GM23338 (cell line): Measurements from ENCODE around the gene SHISAL1.

Experiments
- CREB1 ChIP-seq: fragments of 250-450 bp; sonication (Bioruptor Pico); IDR thresholded peaks from 2 replicates; pipeline ENCODE4 v1.5.0; 2020; ENCODE audit warnings: low read depth, mild to moderate bottlenecking, moderate library complexity
- ETS1 ChIP-seq: IDR thresholded peaks from 2 replicates; pipeline ENCODE4 v1.6.1; 2016; ENCODE audit warnings: antibody characterized with exemption
- EZH2 ChIP-seq: fragments of 200-600 bp; sonication (generic); IDR thresholded peaks from one replicate; pipeline ENCODE4 v1.8.0; 2017; ENCODE audit warnings: antibody characterized with exemption, mild to moderate bottlenecking, low read depth; ENCODE audit not compliant: unreplicated experiment
- EZH2phosphoT487 ChIP-seq: fragments of 200-600 bp; sonication (generic); IDR thresholded peaks from one replicate; pipeline ENCODE4 v1.8.1; 2018; ENCODE audit warnings: antibody characterized with exemption; ENCODE audit not compliant: unreplicated experiment
- JUNB ChIP-seq: IDR thresholded peaks from one replicate; pipeline ENCODE4 v1.6.1; 2016; ENCODE audit warnings: antibody characterized with exemption; ENCODE audit not compliant: unreplicated experiment
- NANOG ChIP-seq: IDR thresholded peaks from 2 replicates; pipeline ENCODE4 v1.6.1; 2016; ENCODE audit warnings: antibody characterized with exemption, borderline replicate concordance
- POLR2AphosphoS5 ChIP-seq: IDR thresholded peaks from 2 replicates; pipeline ENCODE4 v1.6.1; 2016; ENCODE audit warnings: antibody characterized with exemption, low read depth
- REST ChIP-seq: IDR thresholded peaks from one replicate; pipeline ENCODE4 v1.6.1; 2018; ENCODE audit warnings: antibody characterized with exemption; ENCODE audit not compliant: unreplicated experiment
- STAT1 ChIP-seq: IDR thresholded peaks from one replicate; pipeline ENCODE4 v1.6.1; 2016; ENCODE audit warnings: antibody characterized with exemption; ENCODE audit not compliant: unreplicated experiment
- ZNF114 ChIP-seq: fragments of 250-450 bp; sonication (Bioruptor Pico); IDR thresholded peaks from 2 replicates; pipeline ENCODE4 v1.5.0; 2020; ENCODE audit warnings: mild to moderate bottlenecking, moderate library complexity
- ZNF331 ChIP-seq: fragments of 250-450 bp; sonication (Bioruptor Pico); IDR thresholded peaks from 2 replicates; pipeline ENCODE4 v1.5.0; 2020; ENCODE audit warnings: low read depth, mild to moderate bottlenecking, moderate library complexity
- TF ChIP-seq, protein P1 (sequence below), 2 experiments: fragments of 200-600 bp in 1 of 2; sonication (generic) in 1 of 2; conservative IDR thresholded peaks; 2 replicates each; pipeline versions ENCODE4 v1.5.1 to v1.6.1; 2016 to 2017; ENCODE audit warnings: antibody characterized with exemption in 2 of 2, low read depth in 2 of 2, mild to moderate bottlenecking in 2 of 2, moderate library complexity in 1 of 2
- TF ChIP-seq, protein P2 (sequence below): fragments of 250-450 bp; sonication (Bioruptor Pico); IDR thresholded peaks from 2 replicates; pipeline ENCODE4 v1.5.0; 2020; ENCODE audit warnings: mild to moderate bottlenecking, moderate library complexity

DNA sequence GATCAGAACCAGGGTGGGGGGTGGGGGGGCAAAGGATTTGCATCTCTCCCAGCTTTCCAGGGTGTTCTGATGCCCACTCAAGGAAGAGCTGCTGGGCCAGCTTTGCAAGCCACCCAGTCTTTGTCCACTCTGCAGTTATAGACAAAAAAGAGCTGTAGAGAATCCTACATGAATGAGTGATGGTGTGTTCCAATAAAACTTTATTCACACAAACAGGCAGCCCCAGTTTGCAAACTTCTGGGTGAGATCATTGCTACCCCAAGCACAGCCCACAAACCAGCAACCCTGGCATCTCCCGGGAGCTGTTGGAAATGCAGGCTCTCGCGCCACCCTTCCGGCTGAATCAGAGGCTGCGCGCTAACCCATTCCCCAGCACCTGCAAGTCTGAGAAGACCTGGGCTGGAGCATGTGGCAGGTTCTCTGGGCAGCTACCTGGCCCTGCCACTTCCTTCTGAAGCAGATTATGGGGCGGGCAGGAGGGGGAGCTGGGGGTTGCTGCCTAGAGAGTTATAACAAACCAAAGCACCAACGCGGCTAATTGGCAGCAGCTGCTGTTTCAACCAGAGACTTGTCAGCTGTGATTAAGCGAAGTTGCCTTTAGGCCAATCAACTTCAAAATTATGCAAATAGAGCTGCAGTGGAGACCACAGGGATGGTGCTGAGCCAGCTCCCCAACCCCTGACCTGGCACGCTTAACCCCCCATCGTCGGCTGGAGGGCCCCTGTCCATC, 3.8 kb upstream of the SHISAL1 start:
- no peak for TF ChIP-seq ZNF331 (CRISPR knock-in tag)
- no peak for TF ChIP-seq POLR2AphosphoS5
- no peak for TF ChIP-seq EZH2
- TF ChIP-seq, protein P1, sequence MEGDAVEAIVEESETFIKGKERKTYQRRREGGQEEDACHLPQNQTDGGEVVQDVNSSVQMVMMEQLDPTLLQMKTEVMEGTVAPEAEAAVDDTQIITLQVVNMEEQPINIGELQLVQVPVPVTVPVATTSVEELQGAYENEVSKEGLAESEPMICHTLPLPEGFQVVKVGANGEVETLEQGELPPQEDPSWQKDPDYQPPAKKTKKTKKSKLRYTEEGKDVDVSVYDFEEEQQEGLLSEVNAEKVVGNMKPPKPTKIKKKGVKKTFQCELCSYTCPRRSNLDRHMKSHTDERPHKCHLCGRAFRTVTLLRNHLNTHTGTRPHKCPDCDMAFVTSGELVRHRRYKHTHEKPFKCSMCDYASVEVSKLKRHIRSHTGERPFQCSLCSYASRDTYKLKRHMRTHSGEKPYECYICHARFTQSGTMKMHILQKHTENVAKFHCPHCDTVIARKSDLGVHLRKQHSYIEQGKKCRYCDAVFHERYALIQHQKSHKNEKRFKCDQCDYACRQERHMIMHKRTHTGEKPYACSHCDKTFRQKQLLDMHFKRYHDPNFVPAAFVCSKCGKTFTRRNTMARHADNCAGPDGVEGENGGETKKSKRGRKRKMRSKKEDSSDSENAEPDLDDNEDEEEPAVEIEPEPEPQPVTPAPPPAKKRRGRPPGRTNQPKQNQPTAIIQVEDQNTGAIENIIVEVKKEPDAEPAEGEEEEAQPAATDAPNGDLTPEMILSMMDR (conservative IDR thresholded peaks at IDR 0.05; ENCODE audit: low read depth in 2 of 2): no peak
- TF ChIP-seq EZH2phosphoT487: no peak
- TF ChIP-seq REST: no peak
- TF ChIP-seq CREB1 (CRISPR knock-in tag): no peak
- TF ChIP-seq NANOG: no peak
- no peak for TF ChIP-seq JUNB
- TF ChIP-seq ETS1: no peak
- no peak for TF ChIP-seq ZNF114 (CRISPR knock-in tag)
- no peak for TF ChIP-seq STAT1
- TF ChIP-seq, protein P2, sequence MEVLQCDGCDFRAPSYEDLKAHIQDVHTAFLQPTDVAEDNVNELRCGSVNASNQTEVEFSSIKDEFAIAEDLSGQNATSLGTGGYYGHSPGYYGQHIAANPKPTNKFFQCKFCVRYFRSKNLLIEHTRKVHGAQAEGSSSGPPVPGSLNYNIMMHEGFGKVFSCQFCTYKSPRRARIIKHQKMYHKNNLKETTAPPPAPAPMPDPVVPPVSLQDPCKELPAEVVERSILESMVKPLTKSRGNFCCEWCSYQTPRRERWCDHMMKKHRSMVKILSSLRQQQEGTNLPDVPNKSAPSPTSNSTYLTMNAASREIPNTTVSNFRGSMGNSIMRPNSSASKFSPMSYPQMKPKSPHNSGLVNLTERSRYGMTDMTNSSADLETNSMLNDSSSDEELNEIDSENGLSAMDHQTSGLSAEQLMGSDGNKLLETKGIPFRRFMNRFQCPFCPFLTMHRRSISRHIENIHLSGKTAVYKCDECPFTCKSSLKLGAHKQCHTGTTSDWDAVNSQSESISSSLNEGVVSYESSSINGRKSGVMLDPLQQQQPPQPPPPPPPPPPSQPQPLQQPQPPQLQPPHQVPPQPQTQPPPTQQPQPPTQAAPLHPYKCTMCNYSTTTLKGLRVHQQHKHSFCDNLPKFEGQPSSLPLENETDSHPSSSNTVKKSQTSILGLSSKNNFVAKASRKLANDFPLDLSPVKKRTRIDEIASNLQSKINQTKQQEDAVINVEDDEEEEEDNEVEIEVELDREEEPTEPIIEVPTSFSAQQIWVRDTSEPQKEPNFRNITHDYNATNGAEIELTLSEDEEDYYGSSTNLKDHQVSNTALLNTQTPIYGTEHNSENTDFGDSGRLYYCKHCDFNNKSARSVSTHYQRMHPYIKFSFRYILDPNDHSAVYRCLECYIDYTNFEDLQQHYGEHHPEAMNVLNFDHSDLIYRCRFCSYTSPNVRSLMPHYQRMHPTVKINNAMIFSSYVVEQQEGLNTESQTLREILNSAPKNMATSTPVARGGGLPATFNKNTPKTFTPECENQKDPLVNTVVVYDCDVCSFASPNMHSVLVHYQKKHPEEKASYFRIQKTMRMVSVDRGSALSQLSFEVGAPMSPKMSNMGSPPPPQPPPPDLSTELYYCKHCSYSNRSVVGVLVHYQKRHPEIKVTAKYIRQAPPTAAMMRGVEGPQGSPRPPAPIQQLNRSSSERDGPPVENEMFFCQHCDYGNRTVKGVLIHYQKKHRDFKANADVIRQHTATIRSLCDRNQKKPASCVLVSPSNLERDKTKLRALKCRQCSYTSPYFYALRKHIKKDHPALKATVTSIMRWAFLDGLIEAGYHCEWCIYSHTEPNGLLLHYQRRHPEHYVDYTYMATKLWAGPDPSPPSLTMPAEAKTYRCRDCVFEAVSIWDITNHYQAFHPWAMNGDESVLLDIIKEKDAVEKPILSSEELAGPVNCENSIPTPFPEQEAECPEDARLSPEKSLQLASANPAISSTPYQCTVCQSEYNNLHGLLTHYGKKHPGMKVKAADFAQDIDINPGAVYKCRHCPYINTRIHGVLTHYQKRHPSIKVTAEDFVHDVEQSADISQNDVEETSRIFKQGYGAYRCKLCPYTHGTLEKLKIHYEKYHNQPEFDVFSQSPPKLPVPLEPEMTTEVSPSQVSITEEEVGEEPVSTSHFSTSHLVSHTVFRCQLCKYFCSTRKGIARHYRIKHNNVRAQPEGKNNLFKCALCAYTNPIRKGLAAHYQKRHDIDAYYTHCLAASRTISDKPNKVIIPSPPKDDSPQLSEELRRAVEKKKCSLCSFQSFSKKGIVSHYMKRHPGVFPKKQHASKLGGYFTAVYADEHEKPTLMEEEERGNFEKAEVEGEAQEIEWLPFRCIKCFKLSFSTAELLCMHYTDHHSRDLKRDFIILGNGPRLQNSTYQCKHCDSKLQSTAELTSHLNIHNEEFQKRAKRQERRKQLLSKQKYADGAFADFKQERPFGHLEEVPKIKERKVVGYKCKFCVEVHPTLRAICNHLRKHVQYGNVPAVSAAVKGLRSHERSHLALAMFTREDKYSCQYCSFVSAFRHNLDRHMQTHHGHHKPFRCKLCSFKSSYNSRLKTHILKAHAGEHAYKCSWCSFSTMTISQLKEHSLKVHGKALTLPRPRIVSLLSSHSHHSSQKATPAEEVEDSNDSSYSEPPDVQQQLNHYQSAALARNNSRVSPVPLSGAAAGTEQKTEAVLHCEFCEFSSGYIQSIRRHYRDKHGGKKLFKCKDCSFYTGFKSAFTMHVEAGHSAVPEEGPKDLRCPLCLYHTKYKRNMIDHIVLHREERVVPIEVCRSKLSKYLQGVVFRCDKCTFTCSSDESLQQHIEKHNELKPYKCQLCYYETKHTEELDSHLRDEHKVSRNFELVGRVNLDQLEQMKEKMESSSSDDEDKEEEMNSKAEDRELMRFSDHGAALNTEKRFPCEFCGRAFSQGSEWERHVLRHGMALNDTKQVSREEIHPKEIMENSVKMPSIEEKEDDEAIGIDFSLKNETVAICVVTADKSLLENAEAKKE (CRISPR knock-in tag): no peak
